ENCODE results near the gene PPP4R3A.
"Not testable (repeated sequence)": the region's sequence is repeated elsewhere in the genome, so short reads cannot be mapped to it uniquely, and the experiment has no call there.

PPP4R3A gene

GRCh38 chr14:91501951-91502930 lies 7.9 kb downstream of the PPP4R3A start:
- no peak for DNase-seq

- DNase-seq = no peak
Measured at GRCh38 chr14:91501348-91501747, 8.8 kb downstream of the PPP4R3A start.

- no peak for DNase-seq
Measured at GRCh38 chr14:91496790-91497189, 13.3 kb downstream of the PPP4R3A start.

- DNase-seq = not testable (repeated sequence)
Measured at GRCh38 chr14:91494392-91495065, 15.6 kb downstream of the PPP4R3A start.

- DNase-seq = no peak
Measured at GRCh38 chr14:91493169-91493568, 16.9 kb downstream of the PPP4R3A start.

- DNase-seq = no peak
Measured at GRCh38 chr14:91484744-91485143, 25.4 kb downstream of the PPP4R3A start.

GRCh38 chr14:91484186-91484585 lies 25.9 kb downstream of the PPP4R3A start:
- DNase-seq = no peak

GRCh38 chr14:91482263-91483013 lies 27.7 kb downstream of the PPP4R3A start:
- no peak for DNase-seq

GRCh38 chr14:91477388-91477787 lies 32.7 kb downstream of the PPP4R3A start:
- no peak for DNase-seq

- no peak for DNase-seq
Measured at GRCh38 chr14:91473046-91473445, 37.1 kb downstream of the PPP4R3A start.

GRCh38 chr14:91470216-91470615 lies 39.9 kb downstream of the PPP4R3A start:
- DNase-seq = no peak

- no peak for DNase-seq
Measured at GRCh38 chr14:91466192-91466591, 43.9 kb downstream of the PPP4R3A start.

GRCh38 chr14:91464615-91465205 lies 45.4 kb downstream of the PPP4R3A start:
- DNase-seq = no peak

- DNase-seq = no peak
Measured at GRCh38 chr14:91458612-91459011, 51.5 kb downstream of the PPP4R3A start.

GRCh38 chr14:91456283-91456682 lies 53.8 kb downstream of the PPP4R3A start:
- DNase-seq = no peak

GRCh38 chr14:91454580-91454979 lies 55.5 kb downstream of the PPP4R3A start:
- no peak for DNase-seq

GRCh38 chr14:91454155-91454554 lies 56.0 kb downstream of the PPP4R3A start:
- no peak for DNase-seq

GRCh38 chr14:91453744-91454143 lies 56.4 kb downstream of the PPP4R3A start:
- no peak for DNase-seq

- DNase-seq = no peak
Measured at GRCh38 chr14:91444335-91445020, 65.6 kb downstream of the PPP4R3A start.

- DNase-seq = no peak
Measured at GRCh38 chr14:91439345-91439744, 70.8 kb downstream of the PPP4R3A start.

GRCh38 chr14:91438845-91439244 lies 71.3 kb downstream of the PPP4R3A start:
- DNase-seq = no peak

- DNase-seq = not testable (repeated sequence)
Measured at GRCh38 chr14:91436266-91436665, 73.8 kb downstream of the PPP4R3A start.
